A673 (cell line): ENCODE data around the gene TTC21A. TPM values are rescaled to one million over a fixed set of nuclear protein-coding genes. Genes with fewer than 3 reads are reported as not detected.

ENCODE experiments used
- BruUV-seq: library from RNA; stranded (reverse); fragments of 400-500 nt; replicated peaks from 2 replicates; lab custom pipeline; 2021; lab: Mats Ljungman, UMichigan
- CTCF ChIA-PET: fragments of 300-600 bp; sonication (Branson Sonifier 250); formaldehyde crosslinking; loops from one replicate; lab custom pipeline; 2022; ENCODE audit warnings: antibody characterized with exemption; lab: Charles Lee
- POLR2A ChIA-PET: fragments of 300-600 bp; sonication (Branson Sonifier 250); formaldehyde crosslinking; loops from one replicate; lab custom pipeline; 2022; ENCODE audit warnings: antibody characterized with exemption; ENCODE audit not compliant: low non-redundant PET; lab: Charles Lee
- DNase-seq: peaks from one replicate; pipeline ENCODE4 v3.0.0-alpha.2; 2015; ENCODE audit warnings: low spot score
- H3K27ac ChIP-seq: fragments of 200-600 bp; sonication (generic); 2 replicates; pipeline ENCODE4 v1.5.1; 2016; ENCODE audit warnings: mixed run types, low read depth, mild to moderate bottlenecking, mixed read lengths, antibody characterized with exemption, low read length; ENCODE audit not compliant: poor library complexity, severe bottlenecking
- H3K27me3 ChIP-seq: fragments of 200-600 bp; sonication (generic); replicated peaks from 2 replicates; pipeline ENCODE4 v1.6.1; 2017; ENCODE audit warnings: mixed run types, low read depth, mild to moderate bottlenecking, mixed read lengths, antibody characterized with exemption, low read length; ENCODE audit not compliant: insufficient read depth, poor library complexity
- H3K36me3 ChIP-seq: fragments of 200-600 bp; sonication (generic); 2 replicates; pipeline ENCODE4 v1.6.1; 2016; ENCODE audit warnings: mixed run types, mild to moderate bottlenecking, mixed read lengths, antibody characterized with exemption, low read length; ENCODE audit not compliant: insufficient read depth, poor library complexity, severe bottlenecking
- H3K4me1 ChIP-seq: fragments of 200-600 bp; sonication (generic); 2 replicates; pipeline ENCODE4 v1.6.1; 2017; ENCODE audit warnings: mixed run types, mild to moderate bottlenecking, mixed read lengths, antibody characterized with exemption, low read length; ENCODE audit not compliant: insufficient read depth, poor library complexity, severe bottlenecking
- H3K4me3 ChIP-seq: fragments of 200-600 bp; sonication (generic); 2 replicates; pipeline ENCODE4 v1.5.1; 2016; ENCODE audit warnings: low read depth, mixed run types, mild to moderate bottlenecking, mixed read lengths, low read length; ENCODE audit not compliant: poor library complexity, severe bottlenecking
- H3K9me3 ChIP-seq: fragments of 200-600 bp; sonication (generic); 2 replicates; pipeline ENCODE4 v1.6.1; 2016; ENCODE audit warnings: mixed run types, low read depth, mild to moderate bottlenecking, mixed read lengths, antibody characterized with exemption, low read length; ENCODE audit not compliant: poor library complexity, severe bottlenecking
- CTCF ChIP-seq: fragments of 300-800, 200-600 bp; sonication (generic); conservative IDR thresholded peaks from 2 replicates; pipeline ENCODE4 v1.5.1; 2017; ENCODE audit warnings: low read depth, mild to moderate bottlenecking, antibody characterized with exemption, low read length, moderate library complexity, mixed read lengths
- EZH2 ChIP-seq: fragments of 200-600 bp; sonication (generic); IDR thresholded peaks from 2 replicates; pipeline ENCODE4 v1.6.1; 2017; ENCODE audit warnings: borderline replicate concordance, low read depth, mild to moderate bottlenecking, mixed read lengths, antibody characterized with exemption, low read length; ENCODE audit not compliant: poor library complexity, severe bottlenecking
- intact Hi-C: fragments of 100-400 bp; cut with micrococcal nuclease; formaldehyde crosslinking; loops from one replicate; pipeline ENCODE4 v1.10.0; 2022; ENCODE audit not compliant: unreplicated experiment
- total RNA-seq: library from RNA; stranded (reverse); gene quantifications from 2 replicates; pipeline ENCODE4 v1.2.3, GENCODE V29; 2021

The TTC21A gene
- total RNA-seq, 1 experiment from 2014 or later: 1.4 TPM

GRCh38 chr3:39101022-39101689 is 6.3 kb upstream of the TTC21A start:
- ChIA-PET POLR2A (no interaction called here), CTCF (no interaction called here)
- intact Hi-C loops: loop anchor here (5.0 to 10.0 kb wide), 2 partner anchors 84 to 186 kb away; no protein-coding TSS in a partner anchor
- no peak overlapping the region for H3K4me3 ChIP-seq
- DNase-seq: no peak
- no peaks in the 10 kb centered on the region for H3K9me3 ChIP-seq
- no TSS peak for BruUV-seq
- peak; percentile 51 for TF ChIP-seq CTCF
- no peak for TF ChIP-seq EZH2
- no peaks in the 10 kb centered on the region for H3K27me3 ChIP-seq
- H3K36me3 ChIP-seq: peaks cover 5% of the 10 kb centered on the region
- H3K27ac ChIP-seq: no peak overlapping the region
- H3K4me1 ChIP-seq: no peaks in the 10 kb centered on the region

GRCh38 chr3:39102504-39103323 is 4.8 kb upstream of the TTC21A start:
- no TSS peak for BruUV-seq
- no peak for DNase-seq

More at GRCh38 chr3:39102504-39103323, 4.8 kb upstream of the TTC21A start:
- POLR2A ChIA-PET: interaction anchor here (0.6 kb wide), 1 partner anchor 632 kb away, joined by 3 read pairs; no protein-coding TSS in a partner anchor
- Histone ChIP-seq H3K36me3 (peaks cover 5% of the 10 kb centered on the region), H3K27ac (no peak overlapping the region), H3K27me3 (no peaks in the 10 kb centered on the region), H3K4me3 (no peak overlapping the region), H3K9me3 (no peaks in the 10 kb centered on the region), H3K4me1 (no peaks in the 10 kb centered on the region)
- CTCF ChIA-PET: no interaction called here
- TF ChIP-seq EZH2 (no peak), CTCF (no peak)
- intact Hi-C loops: loop anchor here (5.0 to 10.0 kb wide), 2 partner anchors 82 to 185 kb away; no protein-coding TSS in a partner anchor
